ENCODE data around the gene REST.

REST gene

GRCh38 chr4:56977321-56978012 is 69.8 kb downstream of the REST start, which contains the start of gene NOA1:
Gene NOA1, minus strand, starts transcription at chr4:56977606. Its CDS starts 21 bp downstream, at chr4:56977585.
- peak within 1 kb of the TSS; percentile 94 for H2AFZ ChIP-seq (ENCODE audit: low read length, unreplicated experiment)
- H3K4me1 ChIP-seq (ENCODE audit: control insufficient read depth, insufficient read depth, low read length, unreplicated experiment): peaks cover 22% of the 10 kb centered on the region
- H3K36me3 ChIP-seq (ENCODE audit: insufficient read depth, low read length): peaks cover 18% of the 10 kb centered on the region

GRCh38 chr4:56978750-56979303 is 71.1 kb downstream of the REST start, which contains the start of gene POLR2B:
Gene POLR2B, plus strand, starts transcription at chr4:56978896. Its CDS starts 90 bp downstream, at chr4:56978986.
- Histone ChIP-seq H3K79me2 (ENCODE audit: control insufficient read depth, insufficient read depth, low read length, unreplicated experiment) (peaks cover 79% of the 10 kb centered on the region), H3K4me3 (ENCODE audit: low read depth, low read length) (peak within 1 kb of the TSS; percentile 96), H3K27ac (ENCODE audit: low read depth, low read length) (peak within 1 kb of the TSS; percentile 74), H3K36me3 (ENCODE audit: insufficient read depth, low read length) (peaks cover 5% of the 10 kb centered on the region), H3K4me1 (ENCODE audit: control insufficient read depth, insufficient read depth, low read length, unreplicated experiment) (peaks cover 28% of the 10 kb centered on the region), H3K27me3 (ENCODE audit: insufficient read depth, low read length) (no peaks in the 10 kb centered on the region), H2AFZ (ENCODE audit: low read length, unreplicated experiment) (peak within 1 kb of the TSS; percentile 51)

More at GRCh38 chr4:56977321-56978012, 69.8 kb downstream of the REST start, which contains the start of gene NOA1:
- H3K79me2 ChIP-seq (ENCODE audit: control insufficient read depth, insufficient read depth, low read length, unreplicated experiment): peaks cover 70% of the 10 kb centered on the region
- H3K4me3 ChIP-seq (ENCODE audit: low read depth, low read length): peak within 1 kb of the TSS; percentile 96
- H3K27me3 ChIP-seq (ENCODE audit: insufficient read depth, low read length): no peaks in the 10 kb centered on the region
- H3K27ac ChIP-seq (ENCODE audit: low read depth, low read length): peak within 1 kb of the TSS; percentile 74

- Histone ChIP-seq H2AFZ (ENCODE audit: low read length, unreplicated experiment) (no peak overlapping the region), H3K27me3 (ENCODE audit: insufficient read depth, low read length) (no peaks in the 10 kb centered on the region), H3K79me2 (ENCODE audit: control insufficient read depth, insufficient read depth, low read length, unreplicated experiment) (peaks cover 86% of the 10 kb centered on the region), H3K4me1 (ENCODE audit: control insufficient read depth, insufficient read depth, low read length, unreplicated experiment) (peaks cover 28% of the 10 kb centered on the region), H3K27ac (ENCODE audit: low read depth, low read length) (peak overlapping the region; percentile 74), H3K4me3 (ENCODE audit: low read depth, low read length) (peak overlapping the region; percentile 96), H3K36me3 (ENCODE audit: insufficient read depth, low read length) (no peaks in the 10 kb centered on the region)
Measured at GRCh38 chr4:56979421-56980072, 71.8 kb downstream of the REST start.

DNA sequence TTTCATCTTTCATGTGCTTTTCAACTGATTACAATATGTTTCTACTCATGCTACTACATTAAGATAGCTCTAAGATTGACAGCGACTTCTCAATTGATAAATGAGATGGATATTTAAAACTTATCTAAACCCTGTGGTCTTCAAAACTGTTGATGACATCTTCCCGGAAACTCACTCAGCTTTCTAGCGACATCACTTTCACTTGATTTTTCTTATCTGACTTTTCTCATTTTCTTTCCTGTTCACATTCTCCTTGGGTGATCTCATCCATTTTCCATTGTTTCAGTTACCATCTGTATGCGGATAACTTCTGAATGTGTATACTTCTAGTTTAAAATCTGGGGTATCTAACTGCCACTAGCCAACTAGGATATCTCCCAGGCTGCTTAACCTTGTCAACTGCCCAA is 74.1 kb downstream of the REST start:
- H3K27me3 ChIP-seq (ENCODE audit: insufficient read depth, low read length): no peaks in the 10 kb centered on the region
- H3K4me3 ChIP-seq (ENCODE audit: low read depth, low read length): peak overlapping the region; percentile 96
- no peak overlapping the region for H2AFZ ChIP-seq (ENCODE audit: low read length, unreplicated experiment)
- peak overlapping the region; percentile 70 for H3K27ac ChIP-seq (ENCODE audit: low read depth, low read length)
- H3K4me1 ChIP-seq (ENCODE audit: control insufficient read depth, insufficient read depth, low read length, unreplicated experiment): peaks cover 22% of the 10 kb centered on the region
- peaks cover 85% of the 10 kb centered on the region for H3K79me2 ChIP-seq (ENCODE audit: control insufficient read depth, insufficient read depth, low read length, unreplicated experiment)
- peaks cover 14% of the 10 kb centered on the region for H3K36me3 ChIP-seq (ENCODE audit: insufficient read depth, low read length)

- Histone ChIP-seq H3K4me1 (ENCODE audit: control insufficient read depth, insufficient read depth, low read length, unreplicated experiment) (peaks cover 24% of the 10 kb centered on the region), H3K79me2 (ENCODE audit: control insufficient read depth, insufficient read depth, low read length, unreplicated experiment) (peaks cover 96% of the 10 kb centered on the region), H2AFZ (ENCODE audit: low read length, unreplicated experiment) (no peak overlapping the region), H3K4me3 (ENCODE audit: low read depth, low read length) (no peak overlapping the region), H3K27ac (ENCODE audit: low read depth, low read length) (no peak overlapping the region), H3K27me3 (ENCODE audit: insufficient read depth, low read length) (no peaks in the 10 kb centered on the region), H3K36me3 (ENCODE audit: insufficient read depth, low read length) (peaks cover 42% of the 10 kb centered on the region)
Measured at GRCh38 chr4:56986192-56986591, 78.5 kb downstream of the REST start.

DNA sequence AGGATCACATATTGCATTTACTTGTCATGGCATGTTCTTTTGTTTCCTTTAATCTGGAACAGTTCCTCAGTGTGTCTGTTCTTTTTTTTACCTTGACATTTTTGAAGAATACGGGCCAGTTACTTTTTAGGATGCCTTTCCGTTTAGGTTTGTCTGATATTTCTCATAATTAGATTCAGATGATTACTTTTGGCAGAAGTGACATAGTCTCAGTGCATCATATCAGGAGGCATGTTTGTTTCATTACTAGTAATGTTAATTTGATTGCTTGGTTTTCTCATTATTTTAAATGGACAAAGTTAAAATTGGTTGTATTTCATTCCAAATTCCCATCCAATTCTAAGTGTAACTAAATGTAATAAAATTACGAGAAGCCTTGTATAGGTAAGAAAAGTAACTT is 79.3 kb downstream of the REST start:
- Histone ChIP-seq H3K4me1 (ENCODE audit: control insufficient read depth, insufficient read depth, low read length, unreplicated experiment) (peaks cover 17% of the 10 kb centered on the region), H3K4me3 (ENCODE audit: low read depth, low read length) (no peak overlapping the region), H3K36me3 (ENCODE audit: insufficient read depth, low read length) (peaks cover 50% of the 10 kb centered on the region), H3K79me2 (ENCODE audit: control insufficient read depth, insufficient read depth, low read length, unreplicated experiment) (peaks cover 96% of the 10 kb centered on the region), H2AFZ (ENCODE audit: low read length, unreplicated experiment) (no peak overlapping the region), H3K27ac (ENCODE audit: low read depth, low read length) (no peak overlapping the region), H3K27me3 (ENCODE audit: insufficient read depth, low read length) (no peaks in the 10 kb centered on the region)

- peak overlapping the region; percentile 32 for H3K27ac ChIP-seq (ENCODE audit: low read depth, low read length)
- H3K79me2 ChIP-seq (ENCODE audit: control insufficient read depth, insufficient read depth, low read length, unreplicated experiment): peaks cover 80% of the 10 kb centered on the region
- peaks cover 17% of the 10 kb centered on the region for H3K4me1 ChIP-seq (ENCODE audit: control insufficient read depth, insufficient read depth, low read length, unreplicated experiment)
- no peak overlapping the region for H3K4me3 ChIP-seq (ENCODE audit: low read depth, low read length)
- H3K36me3 ChIP-seq (ENCODE audit: insufficient read depth, low read length): peaks cover 64% of the 10 kb centered on the region
- H3K27me3 ChIP-seq (ENCODE audit: insufficient read depth, low read length): no peaks in the 10 kb centered on the region
- no peak overlapping the region for H2AFZ ChIP-seq (ENCODE audit: low read length, unreplicated experiment)
Measured at GRCh38 chr4:56990109-56990905, 82.6 kb downstream of the REST start.

GRCh38 chr4:56995525-56995924 is 87.8 kb downstream of the REST start:
- H2AFZ ChIP-seq (ENCODE audit: low read length, unreplicated experiment): no peak overlapping the region
- peaks cover 54% of the 10 kb centered on the region for H3K79me2 ChIP-seq (ENCODE audit: control insufficient read depth, insufficient read depth, low read length, unreplicated experiment)
- H3K27ac ChIP-seq (ENCODE audit: low read depth, low read length): peak overlapping the region; percentile 79
- H3K36me3 ChIP-seq (ENCODE audit: insufficient read depth, low read length): peaks cover 57% of the 10 kb centered on the region
- H3K4me3 ChIP-seq (ENCODE audit: low read depth, low read length): no peak overlapping the region
- H3K4me1 ChIP-seq (ENCODE audit: control insufficient read depth, insufficient read depth, low read length, unreplicated experiment): peaks cover 11% of the 10 kb centered on the region
- no peaks in the 10 kb centered on the region for H3K27me3 ChIP-seq (ENCODE audit: insufficient read depth, low read length)

GRCh38 chr4:56999751-57000150 is 92.1 kb downstream of the REST start:
- H3K27me3 ChIP-seq (ENCODE audit: insufficient read depth, low read length): no peaks in the 10 kb centered on the region
- peaks cover 44% of the 10 kb centered on the region for H3K36me3 ChIP-seq (ENCODE audit: insufficient read depth, low read length)
- H2AFZ ChIP-seq (ENCODE audit: low read length, unreplicated experiment): no peak overlapping the region
- H3K27ac ChIP-seq (ENCODE audit: low read depth, low read length): no peak overlapping the region
- no peak overlapping the region for H3K4me3 ChIP-seq (ENCODE audit: low read depth, low read length)
- H3K79me2 ChIP-seq (ENCODE audit: control insufficient read depth, insufficient read depth, low read length, unreplicated experiment): peaks cover 27% of the 10 kb centered on the region
- peaks cover 11% of the 10 kb centered on the region for H3K4me1 ChIP-seq (ENCODE audit: control insufficient read depth, insufficient read depth, low read length, unreplicated experiment)

DNA sequence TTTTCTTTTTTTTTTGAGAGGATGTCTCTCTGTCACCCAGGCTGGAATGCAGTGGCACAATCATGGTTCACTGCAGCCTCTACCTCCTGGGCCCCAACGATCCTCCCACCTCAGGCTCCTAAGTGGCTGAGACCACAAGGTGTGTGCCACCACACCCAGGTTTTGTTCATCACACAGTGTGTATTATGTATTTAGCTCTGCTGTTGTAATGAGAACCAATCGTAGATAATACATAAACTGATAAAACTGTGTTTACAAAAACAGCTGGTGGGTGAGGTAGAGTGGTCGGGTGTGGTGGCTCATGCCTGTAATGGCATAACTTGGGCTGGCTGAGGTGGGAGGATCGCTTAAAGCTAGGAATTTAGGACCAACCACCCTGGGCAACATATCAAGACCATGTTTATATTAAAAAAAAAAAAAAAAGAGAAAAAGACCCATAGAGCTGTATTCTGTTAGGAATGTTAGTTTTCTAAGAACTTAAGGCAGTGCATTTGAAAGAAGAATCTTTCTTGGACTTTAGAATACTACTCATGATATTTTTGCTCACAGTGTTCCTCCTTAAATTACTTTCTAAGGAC is 105.9 kb downstream of the REST start:
- Histone ChIP-seq H3K27me3 (ENCODE audit: insufficient read depth, low read length) (no peaks in the 10 kb centered on the region), H3K27ac (ENCODE audit: low read depth, low read length) (no peak overlapping the region), H3K4me1 (ENCODE audit: control insufficient read depth, insufficient read depth, low read length, unreplicated experiment) (no peaks in the 10 kb centered on the region), H3K36me3 (ENCODE audit: insufficient read depth, low read length) (peaks cover 35% of the 10 kb centered on the region), H3K4me3 (ENCODE audit: low read depth, low read length) (no peak overlapping the region), H3K79me2 (ENCODE audit: control insufficient read depth, insufficient read depth, low read length, unreplicated experiment) (no peaks in the 10 kb centered on the region), H2AFZ (ENCODE audit: low read length, unreplicated experiment) (no peak overlapping the region)
